Neural progenitor cell (in vitro differentiated cells): ENCODE results near the gene ZC3HAV1L.

Source experiments
- CTCF ChIP-seq: fragments of 200-600 bp; sonication (generic); IDR thresholded peaks from 2 replicates; pipeline ENCODE4 v1.5.1; 2017; ENCODE audit warnings: antibody characterized with exemption, mild to moderate bottlenecking
- EZH2 ChIP-seq: fragments of 200-600 bp; sonication (generic); IDR thresholded peaks from 2 replicates; pipeline ENCODE4 v1.6.1; 2017; ENCODE audit warnings: antibody characterized with exemption, mild to moderate bottlenecking, moderate library complexity
- EZH2phosphoT487 ChIP-seq: fragments of 200-600 bp; sonication (generic); IDR thresholded peaks from 2 replicates; pipeline ENCODE4 v1.6.1; 2017; ENCODE audit warnings: antibody characterized with exemption

- no peak for TF ChIP-seq EZH2phosphoT487
- TF ChIP-seq CTCF, result no peak
- TF ChIP-seq EZH2, result no peak
These were observed 29.5 kb upstream of the ZC3HAV1L start for GRCh38 chr7:139065323-139065722.
